Smooth muscle cell (in vitro differentiated cells): ENCODE data around the gene MYOM1. TPM values are rescaled to one million over a fixed set of nuclear protein-coding genes. Genes with fewer than 3 reads are reported as not detected.

Source experiments
- DNase-seq: peaks from one replicate; lab custom pipeline; 2025; ENCODE audit not compliant: unreplicated experiment; lab: John Stamatoyannopoulos, UW
- H2AFZ ChIP-seq: fragments of 200-600 bp; sonication (generic); 2 replicates; pipeline ENCODE4 v1.6.0; 2016; ENCODE audit warnings: antibody characterized with exemption, low read depth, mild to moderate bottlenecking
- H3F3A ChIP-seq: fragments of 200-600 bp; sonication (generic); 2 replicates; pipeline ENCODE4 v1.6.0; 2017; ENCODE audit warnings: antibody characterized with exemption, low read depth
- H3K27ac ChIP-seq: fragments of 200-600 bp; sonication (generic); 2 replicates; pipeline ENCODE4 v1.5.1; 2016; ENCODE audit warnings: low read depth, mild to moderate bottlenecking
- H3K27me3 ChIP-seq: fragments of 200-600 bp; sonication (generic); 2 replicates; pipeline ENCODE4 v1.6.1; 2016; ENCODE audit warnings: low read depth, mild to moderate bottlenecking
- H3K36me3 ChIP-seq: fragments of 200-600 bp; sonication (generic); 2 replicates; pipeline ENCODE4 v1.5.1; 2016; ENCODE audit warnings: low read depth
- H3K4me1 ChIP-seq: fragments of 200-600 bp; sonication (generic); 2 replicates; pipeline ENCODE4 v1.5.1; 2016; ENCODE audit warnings: low read depth
- H3K4me2 ChIP-seq: fragments of 200-600 bp; sonication (generic); 2 replicates; pipeline ENCODE4 v1.6.0; 2016; ENCODE audit warnings: mild to moderate bottlenecking
- H3K4me3 ChIP-seq: fragments of 200-600 bp; sonication (generic); 2 replicates; pipeline ENCODE4 v1.5.1; 2016; ENCODE audit warnings: mild to moderate bottlenecking
- H3K79me2 ChIP-seq: fragments of 200-600 bp; sonication (generic); 2 replicates; pipeline ENCODE4 v1.6.0; 2016; ENCODE audit warnings: low read depth, mild to moderate bottlenecking
- H3K9ac ChIP-seq: fragments of 200-600 bp; sonication (generic); 2 replicates; pipeline ENCODE4 v1.6.0; 2016; ENCODE audit warnings: low read depth
- H3K9me3 ChIP-seq: fragments of 200-600 bp; sonication (generic); replicated peaks from 2 replicates; pipeline ENCODE4 v1.5.1; 2016; ENCODE audit warnings: low read depth
- H4K20me1 ChIP-seq: fragments of 200-600 bp; sonication (generic); 2 replicates; pipeline ENCODE4 v1.6.0; 2016; ENCODE audit warnings: low read depth
- WGBS: methylation state at CpG from one replicate; pipeline ENCODE4 v1.1.7; 2016; ENCODE audit warnings: low lambda C conversion rate; 5-methylcytosine and 5-hydroxymethylcytosine counted together
- polyA plus RNA-seq: library from polyadenylated mRNA; unstranded; fragments of >200 nt; fragmentation: Nextera tagmentation; extraction: Ambion mirVana; gene quantifications from 2 replicates; pipeline ENCODE4 v1.2.1, GENCODE V29; 2016
- total RNA-seq: library from RNA; depleted of rRNA; stranded (reverse); fragments of >200 nt; gene quantifications from 2 replicates; pipeline ENCODE4 v1.2.3, GENCODE V29; 2014
- TF ChIP-seq, protein P1 (sequence below): fragments of 200-600 bp; sonication (generic); IDR thresholded peaks from 2 replicates; pipeline ENCODE4 v1.5.1; 2017; ENCODE audit warnings: borderline replicate concordance, mild to moderate bottlenecking, antibody characterized with exemption; ENCODE audit not compliant: insufficient read depth, poor library complexity, severe bottlenecking

The MYOM1 gene
- total RNA-seq, result 0.40 and 0.54 TPM in 2 replicates
- 0.20 and 0.87 TPM in 2 replicates for polyA plus RNA-seq

DNA sequence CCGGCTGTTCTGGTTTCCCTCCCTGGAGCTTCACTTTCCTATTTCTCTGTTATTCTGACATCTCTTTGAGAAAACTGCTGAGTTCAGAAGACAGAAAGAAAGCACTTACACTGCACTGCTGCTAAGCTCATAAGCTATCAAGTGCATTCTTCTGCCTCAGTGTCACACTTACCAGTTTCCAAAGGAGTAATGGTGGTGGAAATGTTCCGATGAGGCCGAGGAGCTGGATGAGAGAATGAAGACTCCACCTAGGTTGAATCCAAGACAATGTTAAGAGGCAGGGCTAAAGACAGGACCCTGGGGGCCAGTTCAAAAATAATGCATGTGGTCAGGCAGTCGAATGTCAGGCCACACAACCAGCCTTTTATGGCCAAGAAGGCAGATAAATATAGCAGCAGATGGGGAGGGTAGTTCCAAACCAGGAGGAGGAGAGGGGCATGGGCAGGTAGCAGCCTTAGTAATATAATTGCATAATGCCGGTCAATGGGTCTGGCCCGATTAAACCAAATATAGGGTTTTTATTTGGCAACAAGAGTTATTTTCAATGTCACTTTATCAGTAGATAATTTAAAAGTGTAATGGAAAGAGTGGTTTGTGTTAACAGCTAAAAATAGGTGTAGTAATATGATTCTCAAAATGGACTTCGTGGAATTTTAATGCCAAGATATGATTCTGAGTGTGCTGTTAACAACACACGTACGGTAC lies at the start of gene MYOM1:
TSS of gene MYOM1 (minus strand) at position 338 of the 705 bp plus-strand sequence. CDS start 4,745 bp downstream, outside the sequence.
- no peak for DNase-seq
- Histone ChIP-seq H3K4me1 (no peaks in the 10 kb centered on the region), H3K9me3 (no peaks in the 10 kb centered on the region), H2AFZ (peak within 1 kb of the TSS; percentile 50), H3K27me3 (no peaks in the 10 kb centered on the region), H4K20me1 (no peaks in the 10 kb centered on the region), H3F3A (no peaks in the 10 kb centered on the region), H3K4me2 (peak within 1 kb of the TSS; percentile 48), H3K79me2 (no peaks in the 10 kb centered on the region), H3K9ac (no peak within 1 kb of the TSS), H3K27ac (peak within 1 kb of the TSS; percentile 7), H3K36me3 (no peaks in the 10 kb centered on the region), H3K4me3 (no peak within 1 kb of the TSS)
- WGBS, result 59% methylated on average over 9 of the region's 9 CpGs
- TF ChIP-seq, protein P1, sequence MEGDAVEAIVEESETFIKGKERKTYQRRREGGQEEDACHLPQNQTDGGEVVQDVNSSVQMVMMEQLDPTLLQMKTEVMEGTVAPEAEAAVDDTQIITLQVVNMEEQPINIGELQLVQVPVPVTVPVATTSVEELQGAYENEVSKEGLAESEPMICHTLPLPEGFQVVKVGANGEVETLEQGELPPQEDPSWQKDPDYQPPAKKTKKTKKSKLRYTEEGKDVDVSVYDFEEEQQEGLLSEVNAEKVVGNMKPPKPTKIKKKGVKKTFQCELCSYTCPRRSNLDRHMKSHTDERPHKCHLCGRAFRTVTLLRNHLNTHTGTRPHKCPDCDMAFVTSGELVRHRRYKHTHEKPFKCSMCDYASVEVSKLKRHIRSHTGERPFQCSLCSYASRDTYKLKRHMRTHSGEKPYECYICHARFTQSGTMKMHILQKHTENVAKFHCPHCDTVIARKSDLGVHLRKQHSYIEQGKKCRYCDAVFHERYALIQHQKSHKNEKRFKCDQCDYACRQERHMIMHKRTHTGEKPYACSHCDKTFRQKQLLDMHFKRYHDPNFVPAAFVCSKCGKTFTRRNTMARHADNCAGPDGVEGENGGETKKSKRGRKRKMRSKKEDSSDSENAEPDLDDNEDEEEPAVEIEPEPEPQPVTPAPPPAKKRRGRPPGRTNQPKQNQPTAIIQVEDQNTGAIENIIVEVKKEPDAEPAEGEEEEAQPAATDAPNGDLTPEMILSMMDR, result no peak

DNA sequence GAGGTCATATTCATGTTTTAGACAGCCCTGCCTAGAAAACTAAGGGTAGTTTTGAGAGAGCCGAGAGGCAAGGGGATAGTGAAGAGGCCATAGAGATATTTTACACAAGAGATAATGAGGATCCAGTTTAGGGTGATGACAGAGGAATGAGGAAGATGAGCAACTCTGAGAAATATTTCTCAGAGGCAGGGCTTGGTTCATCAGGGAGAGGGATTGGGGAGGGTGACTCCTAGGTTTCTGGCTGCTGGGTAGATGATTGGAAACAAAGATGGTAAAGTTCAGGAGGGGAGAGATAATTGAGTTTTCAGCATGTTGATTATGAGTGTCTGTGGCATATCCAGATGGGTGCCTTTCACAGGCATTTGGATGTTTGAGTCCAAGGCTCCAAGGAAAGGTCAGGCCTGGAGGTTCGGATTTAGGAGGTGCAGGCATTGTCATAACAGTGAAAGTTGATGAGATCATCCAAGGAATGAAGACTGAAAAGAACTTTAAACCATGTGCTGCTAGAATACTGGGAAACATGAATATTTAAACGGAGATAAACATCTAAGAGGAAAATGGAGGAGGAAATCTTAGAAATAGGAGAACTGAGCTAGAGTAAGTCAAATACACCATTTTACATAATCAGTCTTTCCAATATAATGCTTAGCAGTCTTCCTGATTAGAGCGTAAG lies 49.6 kb upstream of the MYOM1 start:
- Histone ChIP-seq H3K36me3 (peaks cover 4% of the 10 kb centered on the region), H2AFZ (no peak overlapping the region), H3K4me2 (peak overlapping the region; percentile 48), H3K27me3 (no peaks in the 10 kb centered on the region), H3K4me3 (no peak overlapping the region), H3F3A (no peaks in the 10 kb centered on the region), H3K9ac (no peak overlapping the region), H3K9me3 (no peaks in the 10 kb centered on the region), H3K27ac (peak overlapping the region; percentile 45), H3K4me1 (peaks cover 21% of the 10 kb centered on the region), H4K20me1 (peaks cover 99% of the 10 kb centered on the region), H3K79me2 (peaks cover 100% of the 10 kb centered on the region)
- TF ChIP-seq, protein P1, result no peak
- no peak for DNase-seq
- WGBS, result 70% methylated on average over 4 of the region's 4 CpGs

DNA sequence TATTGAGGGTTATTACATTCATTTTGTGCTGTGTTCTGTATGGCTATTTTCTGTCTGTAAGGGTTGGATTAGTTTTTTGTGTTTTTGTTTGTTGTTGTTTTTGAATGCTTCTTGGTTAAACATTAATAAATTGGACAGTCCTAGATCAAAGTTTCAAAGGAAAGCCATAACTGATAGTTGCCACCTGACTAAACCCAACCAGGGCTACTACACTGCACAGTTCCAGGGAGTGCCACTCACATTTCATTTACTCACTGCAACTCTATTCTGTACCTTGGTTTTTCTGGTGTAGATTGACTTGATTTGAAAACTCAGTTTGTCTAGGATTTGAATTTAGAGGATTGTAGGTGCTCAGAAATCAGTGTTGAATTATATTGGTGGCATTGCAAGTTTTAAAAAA lies 48.5 kb upstream of the MYOM1 start:
- H3F3A ChIP-seq, result no peaks in the 10 kb centered on the region
- H2AFZ ChIP-seq, result no peak overlapping the region
- no peaks in the 10 kb centered on the region for H3K9me3 ChIP-seq
- no peaks in the 10 kb centered on the region for H3K27me3 ChIP-seq
- TF ChIP-seq, protein P1, result no peak
- DNase-seq, result no peak
- peaks cover 100% of the 10 kb centered on the region for H4K20me1 ChIP-seq
- H3K4me3 ChIP-seq, result no peak overlapping the region
- H3K27ac ChIP-seq, result peak overlapping the region; percentile 45
- peaks cover 100% of the 10 kb centered on the region for H3K79me2 ChIP-seq
- H3K9ac ChIP-seq, result no peak overlapping the region
- peaks cover 31% of the 10 kb centered on the region for H3K4me1 ChIP-seq
- H3K4me2 ChIP-seq, result peak overlapping the region; percentile 48
- H3K36me3 ChIP-seq, result no peaks in the 10 kb centered on the region
